Liver (tissue), 3 donors: ENCODE results near the gene CHRD.

Experiments
- CTCF ChIP-seq: fragments of 150-350 bp; IDR thresholded peaks from 2 replicates; pipeline ENCODE4 v1.5.1; 2017; ENCODE audit warnings: improper control_type of control experiment, low read depth, low read length; ENCODE audit not compliant: missing input control
- GABPA ChIP-seq, 2 donors: IDR thresholded peaks in 1 of 2; conservative IDR thresholded peaks in 1 of 2; 2 replicates each; pipeline ENCODE4 v1.6.1; 2016; ENCODE audit warnings: antibody characterized with exemption in 2 of 2, mild to moderate bottlenecking in 1 of 2, moderate library complexity in 1 of 2
- HNF4G ChIP-seq: IDR thresholded peaks from 2 replicates; pipeline ENCODE4 v1.6.1; 2016; ENCODE audit warnings: antibody characterized with exemption
- JUND ChIP-seq, 2 donors: IDR thresholded peaks; 2 replicates each; pipeline ENCODE4 v1.6.1; 2016; ENCODE audit warnings: antibody characterized with exemption in 2 of 2
- NR2F2 ChIP-seq: IDR thresholded peaks from 2 replicates; pipeline ENCODE4 v1.6.1; 2016; ENCODE audit warnings: antibody characterized with exemption
- RAD21 ChIP-seq, 2 donors: IDR thresholded peaks; 2 replicates each; pipeline ENCODE4 v1.6.1; 2016; ENCODE audit warnings: antibody characterized with exemption in 2 of 2, mild to moderate bottlenecking in 2 of 2
- REST ChIP-seq: IDR thresholded peaks from 2 replicates; pipeline ENCODE4 v1.6.1; 2016; ENCODE audit warnings: antibody characterized with exemption, mild to moderate bottlenecking
- RXRA ChIP-seq, 2 donors: IDR thresholded peaks; 2 replicates each; pipeline ENCODE4 v1.6.1; 2017 to 2018; ENCODE audit warnings: antibody characterized with exemption in 2 of 2, mild to moderate bottlenecking in 1 of 2
- SP1 ChIP-seq: IDR thresholded peaks from 2 replicates; pipeline ENCODE4 v1.6.1; 2018; ENCODE audit warnings: antibody characterized with exemption, mild to moderate bottlenecking
- TAF1 ChIP-seq: conservative IDR thresholded peaks from 2 replicates; pipeline ENCODE4 v1.6.1; 2016; ENCODE audit warnings: antibody characterized with exemption, mild to moderate bottlenecking
- ZBTB33 ChIP-seq: IDR thresholded peaks from 2 replicates; pipeline ENCODE4 v1.6.1; 2016; ENCODE audit warnings: antibody characterized with exemption
- donor health status: healthy.
- donor health status: healthy.

- TF ChIP-seq CTCF (no peak), TAF1 (no peak), RXRA (IDR thresholded peaks at IDR 0.05) (no peak), RAD21 (IDR thresholded peaks at IDR 0.05) (no peak), JUND (IDR thresholded peaks at IDR 0.05) (no peak), REST (no peak), NR2F2 (no peak), HNF4G (no peak), SP1 (no peak), ZBTB33 (no peak), GABPA (IDR thresholded peaks at IDR 0.05 in 1 of 2, conservative IDR thresholded peaks at IDR 0.05 in 1 of 2) (no peak)
These were observed 34.8 kb downstream of the CHRD start for GRCh38 chr3:184414418-184415202.
